ENCODE data around the gene STUM.
"Not testable (repeated sequence)": the region's sequence is repeated elsewhere in the genome, so short reads cannot be mapped to it uniquely, and the experiment has no call there.

Gene STUM, protein sequence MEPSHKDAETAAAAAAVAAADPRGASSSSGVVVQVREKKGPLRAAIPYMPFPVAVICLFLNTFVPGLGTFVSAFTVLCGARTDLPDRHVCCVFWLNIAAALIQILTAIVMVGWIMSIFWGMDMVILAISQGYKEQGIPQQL

DNA sequence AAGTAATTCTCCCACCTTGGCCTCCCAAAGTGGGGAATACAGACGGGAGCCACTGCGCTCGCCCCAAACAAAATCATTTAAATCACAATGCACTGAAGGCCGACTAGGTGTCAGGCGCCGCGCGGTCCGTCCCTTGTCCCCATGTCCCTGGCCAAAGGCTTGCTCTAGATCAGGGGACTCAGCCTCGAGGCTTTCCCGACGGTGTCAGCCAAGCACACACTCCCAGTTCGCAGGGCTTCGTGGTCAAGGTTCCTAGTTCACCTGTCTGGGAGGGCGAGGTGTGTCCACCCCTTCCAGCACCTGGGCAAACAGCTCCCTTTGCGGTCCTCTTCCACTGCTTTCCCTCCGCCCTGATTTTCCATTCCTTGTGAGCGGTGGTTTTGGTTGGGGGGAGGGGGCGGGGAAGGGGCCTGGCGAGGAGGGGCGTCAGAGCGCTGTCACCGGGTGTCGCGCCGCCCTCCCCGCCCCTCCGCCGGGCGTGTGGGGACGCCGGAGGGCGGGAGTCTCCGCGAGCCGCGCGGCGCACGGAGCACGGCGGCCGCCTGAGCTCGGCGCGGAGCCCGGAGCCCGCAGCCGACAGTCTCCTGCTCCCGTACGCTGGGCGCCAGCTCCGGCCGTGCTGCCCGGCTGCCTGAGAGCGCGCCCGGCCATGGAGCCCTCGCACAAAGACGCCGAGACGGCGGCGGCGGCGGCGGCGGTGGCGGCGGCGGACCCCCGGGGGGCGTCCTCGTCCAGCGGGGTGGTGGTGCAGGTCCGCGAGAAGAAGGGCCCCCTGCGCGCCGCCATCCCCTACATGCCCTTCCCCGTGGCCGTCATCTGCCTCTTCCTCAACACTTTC lies at the start of gene STUM:
Gene STUM (plus strand): TSS at position 509 of the 838 bp plus-strand sequence. CDS start 141 bp downstream, at position 650.
- Histone ChIP-seq H3K4me1 (ENCODE audit: control insufficient read depth in 1 of 2, insufficient read depth in 2 of 2, low read length in 2 of 2) (peaks cover 26 to 31% of the 10 kb centered on the region in 2 donors), H3K9ac (ENCODE audit: low read depth in 1 of 2, low read length in 2 of 2) (peak within 1 kb of the TSS in 1 of 2 donors; percentile 54), H3K36me3 (ENCODE audit: control insufficient read depth in 1 of 2, insufficient read depth in 2 of 2, low read length in 2 of 2) (no peaks in the 10 kb centered on the region), H3K27ac (ENCODE audit: low read depth, low read length) (no peak within 1 kb of the TSS), H3K4me3 (ENCODE audit: low read depth in 1 of 2, low read length in 2 of 2) (peak within 1 kb of the TSS; percentile 52 to 74), H3K27me3 (ENCODE audit: control insufficient read depth in 1 of 2, insufficient read depth in 2 of 2, low read length in 2 of 2) (peaks cover 7 to 8% of the 10 kb centered on the region in 2 donors), H3K9me3 (ENCODE audit: control insufficient read depth in 1 of 2, low read length in 2 of 2) (no peaks in the 10 kb centered on the region)

DNA sequence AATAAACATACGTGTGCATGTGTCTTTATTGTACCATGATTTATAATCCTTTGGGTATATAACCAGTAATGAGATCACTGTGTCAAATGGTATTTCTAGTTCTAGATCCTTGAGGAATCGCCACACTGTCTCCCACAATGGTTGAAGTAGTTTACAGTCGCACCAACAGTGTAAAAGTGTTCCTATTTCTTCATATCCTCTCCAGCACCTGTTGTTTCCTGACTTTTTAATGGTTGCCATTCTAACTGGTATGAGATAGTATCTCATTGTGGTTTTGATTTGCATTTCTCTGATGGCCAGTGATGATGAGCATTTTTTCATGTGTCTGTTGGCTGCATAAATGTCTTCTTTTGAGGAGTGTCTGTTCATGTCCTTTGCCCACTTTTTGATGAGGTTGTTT lies 48.9 kb upstream of the STUM start:
- not testable (repeated sequence) for H3K27ac ChIP-seq (ENCODE audit: low read depth, low read length); H3K4me1 ChIP-seq (ENCODE audit: control insufficient read depth in 1 of 2, insufficient read depth in 2 of 2, low read length in 2 of 2); H3K27me3 ChIP-seq (ENCODE audit: control insufficient read depth in 1 of 2, insufficient read depth in 2 of 2, low read length in 2 of 2); H3K9ac ChIP-seq (ENCODE audit: low read depth in 1 of 2, low read length in 2 of 2); H3K36me3 ChIP-seq (ENCODE audit: control insufficient read depth in 1 of 2, insufficient read depth in 2 of 2, low read length in 2 of 2); H3K9me3 ChIP-seq (ENCODE audit: control insufficient read depth in 1 of 2, low read length in 2 of 2); H3K4me3 ChIP-seq (ENCODE audit: low read depth in 1 of 2, low read length in 2 of 2)

DNA sequence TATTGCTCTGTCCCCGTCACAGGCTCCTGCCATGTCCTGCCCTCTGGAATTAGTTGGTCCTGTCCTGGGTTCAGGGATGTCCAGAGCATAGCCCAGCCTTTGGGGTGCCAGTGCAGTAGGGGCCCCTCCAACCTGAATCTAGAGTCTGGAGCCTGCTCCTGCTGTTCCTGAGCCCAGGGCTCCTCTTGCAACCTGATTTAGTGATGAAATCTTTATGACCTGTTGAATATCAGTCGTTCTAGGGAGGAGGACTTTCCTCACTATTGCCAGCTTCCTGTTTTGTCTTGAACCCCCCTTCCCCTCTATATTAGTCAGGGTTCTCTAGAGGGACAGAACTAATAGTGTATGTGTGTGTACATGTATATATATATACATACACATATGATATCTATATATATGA lies 42.5 kb upstream of the STUM start:
- H3K9ac ChIP-seq (ENCODE audit: low read depth in 1 of 2, low read length in 2 of 2) = no peak overlapping the region
- H3K27ac ChIP-seq (ENCODE audit: low read depth, low read length) = no peak overlapping the region
- peaks cover 0 to 3% of the 10 kb centered on the region in 2 donors for H3K27me3 ChIP-seq (ENCODE audit: control insufficient read depth in 1 of 2, insufficient read depth in 2 of 2, low read length in 2 of 2)
- no peaks in the 10 kb centered on the region for H3K9me3 ChIP-seq (ENCODE audit: control insufficient read depth in 1 of 2, low read length in 2 of 2)
- no peaks in the 10 kb centered on the region for H3K4me1 ChIP-seq (ENCODE audit: control insufficient read depth in 1 of 2, insufficient read depth in 2 of 2, low read length in 2 of 2)
- no peaks in the 10 kb centered on the region for H3K36me3 ChIP-seq (ENCODE audit: control insufficient read depth in 1 of 2, insufficient read depth in 2 of 2, low read length in 2 of 2)
- H3K4me3 ChIP-seq (ENCODE audit: low read depth in 1 of 2, low read length in 2 of 2) = no peak overlapping the region

GRCh38 chr1:226506921-226507320 lies 41.6 kb upstream of the STUM start:
- no peak overlapping the region for H3K4me3 ChIP-seq (ENCODE audit: low read depth in 1 of 2, low read length in 2 of 2)
- no peak overlapping the region for H3K27ac ChIP-seq (ENCODE audit: low read depth, low read length)
- H3K27me3 ChIP-seq (ENCODE audit: control insufficient read depth in 1 of 2, insufficient read depth in 2 of 2, low read length in 2 of 2) = peaks cover 0 to 3% of the 10 kb centered on the region in 2 donors
- H3K36me3 ChIP-seq (ENCODE audit: control insufficient read depth in 1 of 2, insufficient read depth in 2 of 2, low read length in 2 of 2) = no peaks in the 10 kb centered on the region
- no peaks in the 10 kb centered on the region for H3K9me3 ChIP-seq (ENCODE audit: control insufficient read depth in 1 of 2, low read length in 2 of 2)
- H3K9ac ChIP-seq (ENCODE audit: low read depth in 1 of 2, low read length in 2 of 2) = no peak overlapping the region
- H3K4me1 ChIP-seq (ENCODE audit: control insufficient read depth in 1 of 2, insufficient read depth in 2 of 2, low read length in 2 of 2) = no peaks in the 10 kb centered on the region

GRCh38 chr1:226510453-226510852 lies 38.1 kb upstream of the STUM start:
- H3K27me3 ChIP-seq (ENCODE audit: control insufficient read depth in 1 of 2, insufficient read depth in 2 of 2, low read length in 2 of 2) = peaks cover 0 to 3% of the 10 kb centered on the region in 2 donors
- H3K4me1 ChIP-seq (ENCODE audit: control insufficient read depth in 1 of 2, insufficient read depth in 2 of 2, low read length in 2 of 2) = no peaks in the 10 kb centered on the region
- no peaks in the 10 kb centered on the region for H3K36me3 ChIP-seq (ENCODE audit: control insufficient read depth in 1 of 2, insufficient read depth in 2 of 2, low read length in 2 of 2)
- H3K9ac ChIP-seq (ENCODE audit: low read depth in 1 of 2, low read length in 2 of 2) = no peak overlapping the region
- no peak overlapping the region for H3K27ac ChIP-seq (ENCODE audit: low read depth, low read length)
- no peaks in the 10 kb centered on the region for H3K9me3 ChIP-seq (ENCODE audit: control insufficient read depth in 1 of 2, low read length in 2 of 2)
- H3K4me3 ChIP-seq (ENCODE audit: low read depth in 1 of 2, low read length in 2 of 2) = no peak overlapping the region

GRCh38 chr1:226511296-226511695 lies 37.3 kb upstream of the STUM start:
- Histone ChIP-seq H3K4me3 (ENCODE audit: low read depth in 1 of 2, low read length in 2 of 2) (no peak overlapping the region), H3K36me3 (ENCODE audit: control insufficient read depth in 1 of 2, insufficient read depth in 2 of 2, low read length in 2 of 2) (no peaks in the 10 kb centered on the region), H3K9me3 (ENCODE audit: control insufficient read depth in 1 of 2, low read length in 2 of 2) (no peaks in the 10 kb centered on the region), H3K9ac (ENCODE audit: low read depth in 1 of 2, low read length in 2 of 2) (no peak overlapping the region), H3K4me1 (ENCODE audit: control insufficient read depth in 1 of 2, insufficient read depth in 2 of 2, low read length in 2 of 2) (no peaks in the 10 kb centered on the region), H3K27me3 (ENCODE audit: control insufficient read depth in 1 of 2, insufficient read depth in 2 of 2, low read length in 2 of 2) (peaks cover 0 to 3% of the 10 kb centered on the region in 2 donors), H3K27ac (ENCODE audit: low read depth, low read length) (no peak overlapping the region)

- no peaks in the 10 kb centered on the region for H3K9me3 ChIP-seq (ENCODE audit: control insufficient read depth in 1 of 2, low read length in 2 of 2)
- H3K9ac ChIP-seq (ENCODE audit: low read depth in 1 of 2, low read length in 2 of 2) = no peak overlapping the region
- no peak overlapping the region for H3K27ac ChIP-seq (ENCODE audit: low read depth, low read length)
- H3K4me3 ChIP-seq (ENCODE audit: low read depth in 1 of 2, low read length in 2 of 2) = no peak overlapping the region
- H3K36me3 ChIP-seq (ENCODE audit: control insufficient read depth in 1 of 2, insufficient read depth in 2 of 2, low read length in 2 of 2) = no peaks in the 10 kb centered on the region
- H3K27me3 ChIP-seq (ENCODE audit: control insufficient read depth in 1 of 2, insufficient read depth in 2 of 2, low read length in 2 of 2) = no peaks in the 10 kb centered on the region
- H3K4me1 ChIP-seq (ENCODE audit: control insufficient read depth in 1 of 2, insufficient read depth in 2 of 2, low read length in 2 of 2) = no peaks in the 10 kb centered on the region
Measured at GRCh38 chr1:226512076-226512728, 36.4 kb upstream of the STUM start.

DNA sequence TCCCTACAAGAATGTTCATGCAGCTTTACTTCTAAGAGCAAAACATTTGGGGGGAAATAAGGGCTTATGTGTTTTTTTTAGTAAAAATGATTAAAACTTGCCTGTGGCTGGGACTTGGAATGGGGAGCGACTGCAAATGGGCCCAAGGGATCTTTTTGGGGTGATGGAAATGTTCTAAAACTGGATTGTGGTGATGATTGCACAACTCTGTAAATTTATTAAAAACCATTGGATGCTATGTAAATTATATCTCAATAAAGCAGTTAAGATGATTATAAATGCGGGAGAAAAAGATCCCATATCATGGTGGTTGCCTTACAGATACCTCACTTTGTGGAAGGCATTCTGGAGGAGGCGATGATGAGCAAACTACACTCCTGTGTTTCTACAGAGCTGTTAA lies 30.2 kb upstream of the STUM start:
- peaks cover 0 to 5% of the 10 kb centered on the region in 2 donors for H3K4me1 ChIP-seq (ENCODE audit: control insufficient read depth in 1 of 2, insufficient read depth in 2 of 2, low read length in 2 of 2)
- H3K9me3 ChIP-seq (ENCODE audit: control insufficient read depth in 1 of 2, low read length in 2 of 2) = no peaks in the 10 kb centered on the region
- no peaks in the 10 kb centered on the region for H3K36me3 ChIP-seq (ENCODE audit: control insufficient read depth in 1 of 2, insufficient read depth in 2 of 2, low read length in 2 of 2)
- H3K4me3 ChIP-seq (ENCODE audit: low read depth in 1 of 2, low read length in 2 of 2) = no peak overlapping the region
- no peaks in the 10 kb centered on the region for H3K27me3 ChIP-seq (ENCODE audit: control insufficient read depth in 1 of 2, insufficient read depth in 2 of 2, low read length in 2 of 2)
- H3K9ac ChIP-seq (ENCODE audit: low read depth in 1 of 2, low read length in 2 of 2) = no peak overlapping the region
- H3K27ac ChIP-seq (ENCODE audit: low read depth, low read length) = no peak overlapping the region

DNA sequence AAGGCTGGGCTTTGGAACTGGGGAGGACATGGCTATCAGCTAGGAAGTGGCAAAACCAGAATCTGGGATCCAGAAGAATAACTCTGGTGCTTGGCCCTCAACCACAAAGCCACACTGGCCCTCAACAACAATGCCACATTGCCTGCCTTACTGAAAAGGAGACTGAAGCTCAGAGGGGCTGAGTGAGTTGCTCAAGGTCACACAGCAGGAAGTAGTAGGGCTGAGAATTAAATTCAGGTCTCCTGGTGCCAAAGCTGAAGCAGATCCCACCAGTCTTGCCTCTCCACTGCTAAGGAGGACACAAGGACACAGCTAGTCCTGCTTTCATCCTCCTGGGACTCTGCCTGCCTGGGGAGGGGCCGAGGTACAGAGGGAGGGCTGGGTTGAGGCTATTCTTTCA lies 29.4 kb upstream of the STUM start:
- no peaks in the 10 kb centered on the region for H3K9me3 ChIP-seq (ENCODE audit: control insufficient read depth in 1 of 2, low read length in 2 of 2)
- no peaks in the 10 kb centered on the region for H3K36me3 ChIP-seq (ENCODE audit: control insufficient read depth in 1 of 2, insufficient read depth in 2 of 2, low read length in 2 of 2)
- no peaks in the 10 kb centered on the region for H3K27me3 ChIP-seq (ENCODE audit: control insufficient read depth in 1 of 2, insufficient read depth in 2 of 2, low read length in 2 of 2)
- peaks cover 0 to 5% of the 10 kb centered on the region in 2 donors for H3K4me1 ChIP-seq (ENCODE audit: control insufficient read depth in 1 of 2, insufficient read depth in 2 of 2, low read length in 2 of 2)
- no peak overlapping the region for H3K4me3 ChIP-seq (ENCODE audit: low read depth in 1 of 2, low read length in 2 of 2)
- no peak overlapping the region for H3K27ac ChIP-seq (ENCODE audit: low read depth, low read length)
- no peak overlapping the region for H3K9ac ChIP-seq (ENCODE audit: low read depth in 1 of 2, low read length in 2 of 2)

Measured in duodenal mucosa (tissue), 2 donors.